ENCODE measurements around the gene SH3RF3. TPM values are rescaled to one million over a fixed set of nuclear protein-coding genes. Genes with fewer than 3 reads are reported as not detected.

The SH3RF3 gene
- total and polyA plus RNA-seq, 2 of the 13 experiments (the other 11 are each of a cell fraction or from before 2014, with no cell fraction given), result 0.04 TPM; not detected in 1

DNA sequence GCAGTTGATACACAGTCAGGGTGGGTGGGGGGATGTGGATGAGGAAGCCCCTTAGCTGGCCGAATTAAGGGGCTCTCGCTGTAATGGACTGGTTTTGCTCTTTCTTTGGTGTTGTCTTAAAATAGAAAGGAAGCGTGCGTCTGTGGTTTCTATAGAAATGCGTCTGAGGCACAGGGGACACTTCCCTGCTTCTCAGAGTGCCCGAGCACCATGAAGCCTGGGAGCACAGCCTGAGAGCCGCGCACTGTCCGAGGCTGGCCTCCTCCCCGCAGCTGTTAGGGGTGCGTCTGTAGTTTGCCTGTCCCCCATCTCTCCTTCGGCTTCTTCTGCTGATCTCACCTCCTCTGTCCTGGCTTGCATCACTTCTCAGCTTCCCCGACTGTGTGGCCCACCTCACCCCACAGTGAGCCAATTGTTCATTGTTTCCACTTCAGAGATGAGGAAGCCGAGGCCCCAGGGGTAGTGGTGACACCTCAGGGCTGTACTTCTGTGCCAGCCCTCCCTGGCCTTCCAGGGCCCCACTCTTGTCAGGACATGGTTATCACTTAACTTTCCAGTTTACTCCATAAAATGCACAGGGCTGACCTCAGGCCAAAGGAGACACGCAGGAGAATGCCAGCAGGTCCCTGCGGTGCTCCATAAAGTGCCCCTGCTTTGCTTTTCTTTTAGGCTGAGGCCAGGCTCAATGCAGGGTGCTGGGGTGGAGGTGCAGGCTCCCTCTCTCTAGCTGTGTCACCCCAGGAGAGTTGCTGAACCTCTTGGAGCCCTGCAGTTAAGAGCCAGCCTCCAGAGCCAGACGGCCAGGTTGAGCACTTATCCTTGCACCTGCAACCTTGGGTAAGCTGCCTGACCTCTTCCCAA, 274.2 kb downstream of the SH3RF3 start:
- ChIA-PET CTCF (ENCODE audit: low intra/inter-chr PET ratio, low total read pairs) (no interaction called here), POLR2A (no interaction called here)
- DNase-seq (ENCODE audit: low spot score), result no peak
- Histone ChIP-seq H3K27ac (ENCODE audit: extremely low read length, insufficient read depth, low read length) (no peak overlapping the region), H3K4me1 (ENCODE audit: insufficient read depth, low read length) (no peaks in the 10 kb centered on the region), H3K27me3 (ENCODE audit: control insufficient read depth in 1 of 2, insufficient read depth in 2 of 2, low read length in 2 of 2) (peaks cover 2 to 6% of the 10 kb centered on the region in 2 experiments; a peak in 3 of 5 replicates), H2AFZ (ENCODE audit: low read length) (no peak overlapping the region), H3K4me2 (ENCODE audit: low read depth, low read length) (no peak overlapping the region), H3K9ac (ENCODE audit: insufficient read depth, low read depth, low read length) (no peak overlapping the region), H3K4me3 (replicated peaks in 1 of 3; ENCODE audit: insufficient read depth in 1 of 3, low read depth in 2 of 3, low read length in 3 of 3) (no peak overlapping the region), H3K36me3 (replicated peaks in 1 of 2; ENCODE audit: control insufficient read depth in 1 of 2, insufficient read depth in 2 of 2, low read length in 2 of 2) (no peaks in the 10 kb centered on the region), H4K20me1 (ENCODE audit: insufficient read depth, low read length) (no peaks in the 10 kb centered on the region; the same call in 1 of the 2 replicates), H3K79me2 (ENCODE audit: insufficient read depth, low read length) (no peaks in the 10 kb centered on the region), H3K9me3 (ENCODE audit: low read length) (no peaks in the 10 kb centered on the region)
- BruUV-seq (replicated peaks), result no TSS peak
- intact Hi-C loops (cut with micrococcal nuclease; ENCODE audit: unreplicated experiment), result no loop called here
- 53% methylated on average over 17 of the region's 17 CpGs for WGBS (ENCODE audit: low lambda C conversion rate)
- FAIRE-seq, result no peak
- ATAC-seq, result no peak
- TF ChIP-seq ZNF773 (CRISPR knock-in tag; IDR thresholded peaks at IDR 0.05; ENCODE audit: borderline replicate concordance), result no peak
- no peak for TF ChIP-seq MAZ (IDR thresholded peaks at IDR 0.05; ENCODE audit: borderline replicate concordance, low read depth, low read length)
- no peak for TF ChIP-seq MAZ (CRISPR knock-in tag; IDR thresholded peaks at IDR 0.05; ENCODE audit: low read depth)
- TF ChIP-seq, protein P1, sequence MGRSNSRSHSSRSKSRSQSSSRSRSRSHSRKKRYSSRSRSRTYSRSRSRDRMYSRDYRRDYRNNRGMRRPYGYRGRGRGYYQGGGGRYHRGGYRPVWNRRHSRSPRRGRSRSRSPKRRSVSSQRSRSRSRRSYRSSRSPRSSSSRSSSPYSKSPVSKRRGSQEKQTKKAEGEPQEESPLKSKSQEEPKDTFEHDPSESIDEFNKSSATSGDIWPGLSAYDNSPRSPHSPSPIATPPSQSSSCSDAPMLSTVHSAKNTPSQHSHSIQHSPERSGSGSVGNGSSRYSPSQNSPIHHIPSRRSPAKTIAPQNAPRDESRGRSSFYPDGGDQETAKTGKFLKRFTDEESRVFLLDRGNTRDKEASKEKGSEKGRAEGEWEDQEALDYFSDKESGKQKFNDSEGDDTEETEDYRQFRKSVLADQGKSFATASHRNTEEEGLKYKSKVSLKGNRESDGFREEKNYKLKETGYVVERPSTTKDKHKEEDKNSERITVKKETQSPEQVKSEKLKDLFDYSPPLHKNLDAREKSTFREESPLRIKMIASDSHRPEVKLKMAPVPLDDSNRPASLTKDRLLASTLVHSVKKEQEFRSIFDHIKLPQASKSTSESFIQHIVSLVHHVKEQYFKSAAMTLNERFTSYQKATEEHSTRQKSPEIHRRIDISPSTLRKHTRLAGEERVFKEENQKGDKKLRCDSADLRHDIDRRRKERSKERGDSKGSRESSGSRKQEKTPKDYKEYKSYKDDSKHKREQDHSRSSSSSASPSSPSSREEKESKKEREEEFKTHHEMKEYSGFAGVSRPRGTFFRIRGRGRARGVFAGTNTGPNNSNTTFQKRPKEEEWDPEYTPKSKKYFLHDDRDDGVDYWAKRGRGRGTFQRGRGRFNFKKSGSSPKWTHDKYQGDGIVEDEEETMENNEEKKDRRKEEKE (IDR thresholded peaks at IDR 0.05), result no peak
- no peak for TF ChIP-seq MIER2 (CRISPR knock-in tag; IDR thresholded peaks at IDR 0.05)
- no peak for TF ChIP-seq XBP1 (CRISPR knock-in tag; IDR thresholded peaks at IDR 0.05)
- no peak for TF ChIP-seq TBP (CRISPR knock-in tag; IDR thresholded peaks at IDR 0.05)
- in situ Hi-C loops (cut with HindIII; ENCODE audit: extremely low pct_ligation_motif_present, low pct_unique_long_range_greater_than_20kb), result no loop called here
